Fibroblast of skin of right quadriceps (primary cell): ENCODE measurements around the gene IPCEF1.

Source experiments
- DNase-seq: peaks from one replicate; pipeline ENCODE4 v3.0.0-alpha.2; 2013

IPCEF1 gene

DNA sequence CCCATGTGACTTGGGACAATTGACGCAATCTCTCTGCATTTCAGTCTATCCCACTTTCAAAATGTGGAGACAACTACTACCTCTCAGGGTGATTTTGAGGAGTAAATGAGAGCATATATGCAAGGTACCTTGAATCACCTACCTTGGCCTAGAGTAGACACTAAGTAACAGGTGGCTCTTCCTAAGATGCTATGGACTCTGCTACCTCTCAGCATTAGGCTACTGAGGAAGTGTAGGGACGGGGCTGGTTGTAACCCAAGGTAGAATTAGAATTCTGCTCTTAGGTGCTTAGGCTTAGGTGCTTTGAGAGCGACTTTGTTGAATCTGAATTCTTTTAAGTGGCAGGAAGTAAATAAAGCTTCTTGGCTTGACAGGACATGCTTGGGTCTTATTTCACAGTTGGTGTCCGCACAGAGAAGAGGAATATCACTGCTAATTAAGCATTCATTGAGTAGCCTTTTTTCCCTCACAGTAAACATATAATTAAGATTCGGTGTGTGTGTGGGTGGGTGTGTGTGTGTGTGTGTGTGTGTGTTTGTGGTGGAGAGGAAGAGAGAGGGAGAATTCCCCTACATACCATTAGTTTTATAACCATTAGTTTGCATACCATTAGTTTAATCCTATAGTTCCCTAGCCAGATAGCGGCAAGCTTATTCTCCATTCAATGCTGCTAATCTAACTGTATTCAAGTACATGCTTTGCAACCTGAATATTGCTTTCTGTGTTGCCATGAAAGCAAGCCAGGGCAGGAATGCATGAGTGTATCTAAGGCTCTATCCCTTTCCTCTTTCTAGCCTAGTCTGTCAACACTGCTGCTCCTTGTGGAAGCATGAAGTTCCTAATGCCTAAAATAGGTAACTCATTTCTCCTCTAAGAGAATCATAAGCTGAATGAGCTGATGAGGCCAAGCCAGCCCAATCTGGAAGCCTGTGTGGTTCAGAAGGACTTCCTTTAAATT is 112.5 kb downstream of the IPCEF1 start:
- DNase-seq, result no peak

DNA sequence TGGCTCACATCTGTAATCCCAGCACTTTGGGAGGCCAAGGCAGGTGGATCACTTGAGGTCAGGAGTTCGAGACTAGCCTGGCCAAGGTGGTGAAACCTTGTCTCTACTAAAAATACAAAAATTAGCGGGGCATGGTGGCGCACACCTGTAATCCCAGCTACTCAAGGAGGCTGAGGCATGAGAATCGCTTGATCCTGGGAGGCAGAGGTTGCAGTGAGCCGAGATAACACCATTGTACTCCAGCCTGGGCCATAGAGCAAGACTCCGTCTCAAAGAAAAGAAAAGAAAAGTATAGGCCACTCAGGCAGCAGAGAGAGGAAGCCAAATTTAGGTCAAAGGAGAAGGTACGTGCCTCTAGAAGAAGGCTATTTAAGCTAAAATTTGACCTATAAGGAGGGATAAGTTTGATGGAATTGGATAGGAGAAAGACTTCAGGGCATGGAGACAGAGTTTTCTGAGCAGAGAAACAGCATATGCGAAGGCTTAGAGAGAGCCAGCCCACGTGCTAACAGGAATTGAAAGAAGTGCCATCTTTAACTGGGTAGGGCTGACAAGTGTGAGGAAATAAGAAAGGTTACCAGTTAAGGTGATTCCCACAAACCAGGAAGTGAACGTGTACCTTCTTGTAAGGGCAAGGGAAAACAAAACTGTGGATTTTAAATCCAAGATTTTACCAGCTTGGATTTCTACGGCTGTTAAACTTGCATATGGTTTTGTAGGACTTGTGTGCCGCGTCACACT is 113.8 kb downstream of the IPCEF1 start:
- DNase-seq, result no peak

DNA sequence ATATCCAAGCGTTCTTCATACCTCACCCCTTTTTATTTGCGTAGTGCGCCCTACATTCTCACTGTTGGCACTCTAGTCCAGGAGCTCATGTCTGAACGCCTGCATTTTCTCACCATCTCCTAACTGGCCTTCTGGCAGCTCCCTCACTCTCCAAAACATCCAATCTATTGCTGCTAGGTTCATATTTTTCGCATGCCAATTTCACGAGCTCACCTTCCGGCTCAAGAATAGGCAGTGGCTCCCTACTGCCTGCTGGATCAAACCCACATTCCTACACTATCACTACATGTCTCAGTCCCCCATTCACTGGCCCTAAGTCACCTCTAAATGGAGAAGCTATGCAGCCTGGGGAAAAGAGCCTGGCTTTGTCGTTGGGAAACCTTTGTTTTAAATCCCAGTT is 115.0 kb downstream of the IPCEF1 start:
- peak; percentile 15 for DNase-seq

DNA sequence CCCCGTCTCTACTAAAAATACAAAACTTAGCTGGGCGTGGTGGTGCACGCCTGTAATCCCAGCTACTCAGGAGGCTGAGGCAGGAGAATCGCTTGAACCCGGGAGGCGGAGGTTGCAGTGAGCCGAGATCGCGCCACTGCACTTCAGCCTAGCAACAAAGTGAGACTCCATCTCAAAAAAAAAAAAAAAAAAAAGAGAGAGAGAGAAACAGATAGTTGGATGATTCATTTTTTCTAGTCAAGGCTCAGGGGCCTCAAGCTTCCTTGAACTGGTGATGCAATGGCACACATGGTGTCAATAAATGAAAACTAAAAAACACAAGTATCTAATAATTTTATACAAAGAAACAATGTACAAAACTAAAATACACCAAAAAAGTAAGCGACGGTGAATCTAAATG is 115.5 kb downstream of the IPCEF1 start:
- peak; percentile 49 for DNase-seq

DNA sequence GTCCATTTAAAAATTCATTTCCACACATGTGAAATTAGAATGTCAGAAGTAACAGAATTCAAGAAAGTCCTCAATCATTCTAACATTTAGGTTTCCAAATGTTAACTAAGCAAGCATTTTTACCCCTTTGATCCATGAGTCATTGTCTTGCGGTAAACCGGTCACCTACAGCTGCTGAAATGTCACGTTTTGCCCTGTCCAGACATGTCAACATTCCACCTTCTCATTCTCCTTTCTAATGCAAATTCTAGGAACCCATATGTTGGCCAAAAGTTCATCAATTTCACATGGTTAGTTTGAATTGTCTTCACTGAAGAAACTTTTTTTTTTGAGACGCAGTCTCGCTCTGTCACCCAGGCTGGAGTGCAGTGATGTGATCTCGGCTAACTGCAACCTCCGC is 117.2 kb downstream of the IPCEF1 start:
- no peak for DNase-seq

DNA sequence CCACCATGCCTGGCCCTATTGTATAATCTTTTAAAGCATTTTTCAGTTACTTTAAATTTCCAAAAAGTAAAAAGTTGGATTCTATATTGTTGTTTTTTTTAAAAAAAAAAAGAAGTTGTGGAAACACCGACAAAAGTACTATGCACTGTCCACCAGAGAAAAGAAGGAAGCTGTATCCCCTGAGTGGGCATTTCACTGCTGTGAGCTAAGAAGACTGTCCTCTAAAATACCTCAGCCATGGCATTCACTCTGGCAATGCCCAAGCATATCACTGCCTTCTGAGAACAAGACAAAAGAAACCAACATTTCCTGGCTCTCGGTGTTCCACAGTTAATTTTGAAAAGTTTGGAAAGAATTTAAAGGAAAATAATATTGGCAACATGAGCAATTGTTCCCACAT is 117.8 kb downstream of the IPCEF1 start:
- no peak for DNase-seq

- no peak for DNase-seq
Measured at GRCh38 chr6:154236646-154237301, 119.8 kb downstream of the IPCEF1 start.

DNA sequence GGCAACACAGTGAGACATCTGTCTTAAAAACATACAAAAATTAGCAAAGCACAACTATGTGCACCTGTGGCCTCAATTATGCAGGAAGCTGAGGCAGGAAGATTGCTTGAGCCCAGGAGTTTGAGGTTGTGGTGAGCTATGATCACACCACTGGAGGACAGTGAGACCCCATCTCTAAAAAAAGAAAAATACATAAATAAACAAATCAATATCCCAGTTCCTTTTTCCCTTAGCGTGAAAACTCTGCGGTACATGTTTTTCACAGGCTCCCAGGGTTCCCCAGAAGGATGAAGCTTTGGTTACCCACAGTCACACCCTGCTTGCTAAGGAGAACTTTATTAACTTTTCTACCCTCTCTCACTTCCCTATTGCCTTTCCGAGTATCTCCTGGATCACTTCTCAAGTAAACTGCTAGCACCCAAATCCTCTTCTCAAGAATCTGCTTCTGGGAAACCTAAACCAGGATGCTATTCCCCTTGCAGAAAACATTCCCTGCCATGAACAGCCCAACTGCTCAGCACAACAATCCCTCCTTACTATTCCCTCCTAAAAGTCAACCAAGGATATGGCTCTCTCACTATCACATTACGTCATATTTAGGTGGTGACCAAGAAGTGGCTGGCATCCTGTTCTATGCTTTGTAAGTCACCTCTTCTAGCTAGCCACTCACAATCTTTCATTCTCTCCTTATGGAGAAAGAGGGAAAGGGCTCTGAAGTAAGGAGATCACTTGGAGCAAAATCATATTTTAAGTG is 122.4 kb downstream of the IPCEF1 start:
- no peak for DNase-seq

- DNase-seq, result no peak
Measured at GRCh38 chr6:154233383-154233782, 123.2 kb downstream of the IPCEF1 start.

DNA sequence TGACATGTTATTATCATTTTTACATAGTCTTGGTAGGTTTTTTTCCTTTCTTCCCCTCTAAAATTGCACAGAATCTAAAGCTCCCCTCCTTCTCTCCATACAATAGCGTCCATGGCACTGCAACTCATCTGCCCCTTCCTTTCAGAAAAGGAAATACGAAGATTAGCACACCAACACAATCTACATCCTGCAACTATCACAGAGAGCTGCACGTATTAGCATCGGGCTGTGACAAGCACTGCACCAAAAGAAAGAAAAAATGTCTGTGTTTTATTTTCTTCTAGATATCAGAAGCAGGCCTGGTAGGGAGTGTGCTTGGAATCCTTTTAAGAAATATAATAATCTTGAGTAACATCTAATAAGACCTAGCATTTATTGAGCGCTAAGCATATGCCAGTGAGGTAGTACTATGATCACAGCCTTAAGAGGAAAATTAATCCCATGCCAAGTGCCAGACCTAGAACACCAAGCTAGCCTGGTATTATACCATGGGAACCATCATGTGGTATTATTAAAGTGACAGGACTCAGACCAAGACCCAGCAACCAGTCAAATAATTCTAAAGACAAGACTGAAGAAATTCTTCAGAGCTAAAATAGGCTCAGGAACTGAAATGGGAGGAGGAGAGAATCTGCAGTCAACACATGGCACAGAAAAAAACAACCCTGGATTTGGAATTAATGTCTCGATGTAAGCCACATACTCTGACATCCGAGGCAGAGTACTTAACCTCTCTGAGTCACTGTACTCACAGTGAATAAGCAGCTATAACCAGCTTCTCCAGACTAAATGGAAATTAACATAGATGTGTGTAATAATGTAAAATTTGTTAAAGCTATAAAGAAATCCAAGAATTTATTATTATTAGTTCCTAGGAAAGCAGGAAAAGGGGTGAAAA is 124.3 kb downstream of the IPCEF1 start:
- peak; percentile 48 for DNase-seq

- DNase-seq, result no peak
Measured at GRCh38 chr6:154230910-154231595, 125.5 kb downstream of the IPCEF1 start.

DNA sequence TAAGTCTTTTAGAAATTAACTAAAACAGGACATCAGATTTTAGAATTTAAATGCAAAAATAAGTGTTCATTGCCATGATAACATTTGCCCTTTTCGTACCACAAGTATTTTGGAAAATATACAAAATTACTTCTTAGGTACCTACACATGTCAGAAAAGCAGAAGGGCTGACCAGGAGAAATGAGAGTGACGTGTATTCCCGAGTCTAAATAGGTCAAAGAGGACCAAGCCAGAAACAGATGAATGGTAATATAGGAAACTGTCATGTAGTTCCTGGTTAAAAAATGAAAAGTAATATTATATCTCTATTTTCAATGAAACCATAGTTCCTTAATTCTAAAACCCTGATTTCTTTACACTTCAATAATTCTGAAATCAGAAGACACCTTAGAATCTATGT is 126.2 kb downstream of the IPCEF1 start:
- no peak for DNase-seq

GRCh38 chr6:154229786-154230185 is 126.8 kb downstream of the IPCEF1 start:
- no peak for DNase-seq

GRCh38 chr6:154228521-154228905 is 128.1 kb downstream of the IPCEF1 start:
- no peak for DNase-seq

DNA sequence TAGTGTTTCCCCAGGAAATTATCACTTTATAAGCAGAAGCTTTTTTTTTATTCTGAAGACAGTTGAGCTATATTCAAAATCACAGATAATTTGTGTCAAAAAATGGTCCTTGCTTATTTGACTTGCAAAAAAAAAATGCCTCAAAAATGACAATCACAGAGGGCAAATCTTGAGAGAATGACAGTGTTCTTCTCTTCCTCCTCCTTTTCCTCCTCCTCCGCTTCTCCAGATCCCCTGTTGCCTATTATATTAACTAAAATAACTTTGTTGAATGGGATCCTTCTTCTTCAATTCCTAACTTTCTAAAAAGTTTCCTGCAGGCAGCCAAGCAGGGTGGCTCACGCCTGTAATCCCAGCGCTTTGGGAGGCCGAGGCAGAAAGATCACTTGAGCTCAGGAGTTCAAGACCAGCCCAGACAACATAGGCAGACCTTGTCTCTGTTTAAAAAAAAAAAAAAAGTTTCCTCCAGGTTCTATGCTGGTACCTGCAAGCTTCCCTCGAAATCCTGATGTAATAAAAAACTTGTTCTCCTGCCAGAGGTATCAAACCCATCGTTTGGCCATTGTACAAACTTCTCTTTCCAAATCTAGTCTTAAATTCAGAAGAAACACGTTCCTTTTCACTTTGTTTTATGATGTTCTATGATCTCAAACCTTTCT is 128.6 kb downstream of the IPCEF1 start:
- no peak for DNase-seq

DNA sequence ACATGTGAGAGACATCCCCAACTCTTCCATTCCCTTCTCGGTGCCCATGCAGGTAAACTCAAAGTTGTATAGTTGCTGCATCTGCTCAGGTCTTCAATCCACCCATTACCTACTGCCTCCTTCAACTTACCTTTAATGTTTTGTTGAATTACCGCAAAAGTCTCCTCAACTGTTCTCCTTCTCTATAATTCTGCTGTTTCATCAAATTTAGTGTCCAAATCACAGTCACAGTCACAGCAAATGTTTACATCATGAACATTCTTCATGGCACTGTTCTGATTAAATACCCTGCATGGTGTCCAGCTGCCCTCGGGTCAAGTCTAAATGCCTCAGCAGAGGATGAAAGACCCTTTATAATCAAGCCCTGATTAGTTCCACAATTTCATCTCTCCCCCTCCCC is 130.1 kb downstream of the IPCEF1 start:
- DNase-seq, result no peak

- DNase-seq, result no peak
Measured at GRCh38 chr6:154223296-154223695, 133.3 kb downstream of the IPCEF1 start.

DNA sequence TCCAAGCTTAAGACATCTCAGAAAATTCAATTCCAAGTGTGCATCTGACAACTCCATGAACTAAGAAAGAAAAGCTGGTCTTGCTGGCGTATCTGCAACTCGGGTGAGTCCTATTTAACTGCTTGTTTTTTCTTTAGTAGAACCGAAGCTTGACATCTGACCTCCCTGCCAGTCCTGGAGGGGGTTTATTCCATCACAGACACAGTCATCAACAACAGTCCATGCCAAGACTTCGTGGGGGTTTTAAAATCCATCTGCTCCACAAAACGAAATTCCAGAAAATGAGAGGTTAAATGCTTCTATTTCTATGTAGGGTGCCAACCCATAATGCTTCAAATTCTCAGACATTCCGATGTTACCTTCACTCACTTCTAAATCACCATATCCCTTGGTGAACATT is 133.9 kb downstream of the IPCEF1 start:
- no peak for DNase-seq

DNA sequence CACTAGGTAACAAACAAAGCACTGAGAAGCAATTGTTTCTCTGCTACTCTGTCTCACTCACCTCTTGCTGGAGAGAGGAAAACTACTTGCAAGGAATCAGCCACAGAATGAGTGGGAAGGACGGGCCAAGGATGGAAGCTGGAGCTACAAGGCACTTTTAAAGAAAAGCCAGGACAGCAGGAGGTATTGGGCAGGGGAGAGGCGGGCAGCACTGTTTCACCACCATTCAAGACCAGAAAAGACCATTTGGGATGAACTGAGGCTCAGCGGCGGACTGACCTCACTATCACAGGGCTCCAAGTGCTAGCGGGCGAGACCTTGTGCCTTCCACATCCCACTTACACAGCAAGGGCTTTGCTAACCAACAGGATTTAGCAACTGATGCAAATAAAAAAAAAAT is 137.4 kb downstream of the IPCEF1 start:
- no peak for DNase-seq

- DNase-seq, result no peak
Measured at GRCh38 chr6:154218787-154219186, 137.8 kb downstream of the IPCEF1 start.

DNA sequence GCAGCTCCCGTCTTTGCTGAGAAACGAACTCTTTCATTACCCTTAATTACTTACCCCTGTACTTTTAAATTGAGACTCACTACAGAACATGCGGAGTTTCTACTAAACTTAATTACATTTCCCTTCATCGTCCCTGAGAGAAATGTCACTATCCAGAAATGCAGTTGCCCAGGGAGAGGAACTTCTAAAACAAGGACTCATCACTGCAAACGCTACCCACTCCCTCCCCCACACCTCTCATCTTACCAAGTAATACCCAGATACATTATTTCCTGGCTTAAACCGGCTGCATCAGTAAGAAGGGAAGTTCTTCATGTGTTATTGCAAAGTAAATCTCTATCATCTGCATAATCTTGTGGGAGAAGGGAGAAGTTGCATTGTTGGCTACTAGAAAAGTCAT is 138.3 kb downstream of the IPCEF1 start:
- no peak for DNase-seq
